CD4-positive, alpha-beta T cell (primary cell): ENCODE results near the gene COL28A1. TPM values are rescaled to one million over a fixed set of nuclear protein-coding genes. Genes with fewer than 3 reads are reported as not detected.

Source experiments
- ATAC-seq: fragments of 200-7000 bp; cut with Tn5 transposase; one replicate; pipeline ENCODE4 v1.10.0; 2022; ENCODE audit warnings: mild to moderate bottlenecking; ENCODE audit not compliant: poor library complexity
- CTCF ChIA-PET: fragments of 350-600 bp; sonication (Branson Sonifier 250); formaldehyde crosslinking; loops from one replicate; lab custom pipeline; 2021; ENCODE audit warnings: antibody characterized with exemption, inconsistent platforms; lab: Charles Lee
- POLR2A ChIA-PET: fragments of 350-600 bp; sonication (Branson Sonifier 250); formaldehyde crosslinking; loops from one replicate; lab custom pipeline; 2021; ENCODE audit warnings: antibody characterized with exemption, inconsistent platforms; lab: Charles Lee
- DNase-seq, 14 experiments: peaks; one replicate each; pipeline ENCODE4 v3.0.0-alpha.2; 2013 to 2020; ENCODE audit warnings: mixed read lengths in 2 of 14
- H3K27ac ChIP-seq, 2 donors: one replicate each; pipeline versions ENCODE4 v1.5.1 to v1.7.0; 2013; ENCODE audit warnings: low read length in 2 of 2, low read depth in 1 of 2, mild to moderate bottlenecking in 1 of 2
- H3K27me3 ChIP-seq, 2 experiments: 1 replicate in 1 of 2; 2 replicates in 1 of 2; pipeline versions ENCODE4 v1.6.1 to v1.7.0; 2013; ENCODE audit warnings: low read length in 2 of 2, control low read depth in 1 of 2, mild to moderate bottlenecking in 1 of 2, moderate library complexity in 1 of 2; ENCODE audit not compliant: insufficient read depth in 2 of 2, control insufficient read depth in 1 of 2
- H3K36me3 ChIP-seq: one replicate; pipeline ENCODE4 v1.6.1; 2013; ENCODE audit warnings: low read length, control low read depth; ENCODE audit not compliant: insufficient read depth
- H3K4me1 ChIP-seq: one replicate; pipeline ENCODE4 v1.6.1; 2013; ENCODE audit warnings: low read length, control low read depth; ENCODE audit not compliant: insufficient read depth
- H3K4me3 ChIP-seq: one replicate; pipeline ENCODE4 v1.5.1; 2013; ENCODE audit warnings: mild to moderate bottlenecking, low read length, moderate library complexity
- H3K9me3 ChIP-seq, 2 experiments: 1 replicate in 1 of 2; 2 replicates in 1 of 2; pipeline versions ENCODE4 v1.6.1 to v1.7.0; 2013; ENCODE audit warnings: low read length in 2 of 2, mild to moderate bottlenecking in 2 of 2, control low read depth in 1 of 2, moderate library complexity in 1 of 2; ENCODE audit not compliant: control insufficient read depth in 1 of 2, insufficient read depth in 1 of 2
- H3K27ac Mint-ChIP-seq: one replicate; pipeline ENCODE4 v1.8.0; 2020; ENCODE audit warnings: mixed read lengths
- H3K27me3 Mint-ChIP-seq: one replicate; pipeline ENCODE4 v1.8.0; 2021; ENCODE audit warnings: mixed read lengths
- H3K36me3 Mint-ChIP-seq: one replicate; pipeline ENCODE4 v1.8.0; 2021; ENCODE audit warnings: low read depth, mixed read lengths
- H3K4me1 Mint-ChIP-seq: one replicate; pipeline ENCODE4 v1.8.0; 2021; ENCODE audit warnings: low read depth, mixed read lengths
- H3K4me3 Mint-ChIP-seq: one replicate; pipeline ENCODE4 v1.8.0; 2020; ENCODE audit warnings: mild to moderate bottlenecking, mixed read lengths
- H3K9me3 Mint-ChIP-seq: one replicate; pipeline ENCODE4 v1.8.0; 2020; ENCODE audit warnings: mixed read lengths
- CTCF ChIP-seq: fragments of 200-600 bp; IDR thresholded peaks from one replicate; pipeline ENCODE4 v1.8.0; 2022; ENCODE audit warnings: antibody characterized with exemption, mild to moderate bottlenecking
- intact Hi-C, 2 experiments: fragments of 100-400 bp; cut with DNase I in 1 of 2; cut with micrococcal nuclease in 1 of 2; formaldehyde crosslinking; loops; one replicate each; pipeline versions ENCODE4 v1.15.1 to v1.9.0; 2023 to 2025; cut with DNase I, micrococcal nuclease
- total RNA-seq, 174 experiments: library from RNA in 2 of 174; stranded (reverse) in 2 of 174; gene quantifications; one replicate each; pipeline ENCODE4 v1.2.3 and lab custom pipeline; 2021 to 2026

COL28A1 gene
- total RNA-seq, 2 experiments from 2014 or later, result 0.22 TPM; not detected in 1

- intact Hi-C loops, result no loop called here
- DNase-seq, result no peak
Measured at GRCh38 chr7:7554021-7554432, 18.4 kb upstream of the COL28A1 start.

GRCh38 chr7:7553386-7553785 lies 17.7 kb upstream of the COL28A1 start:
- CTCF ChIA-PET, result interaction anchor here (1.8 kb wide), 1 partner anchor 450 kb away, joined by 5 read pairs; no protein-coding TSS in a partner anchor
- ATAC-seq (no peak), DNase-seq (no peak)
- intact Hi-C loops, result no loop called here
- Histone ChIP-seq H3K4me3 (no peak overlapping the region), H3K27ac (no peak overlapping the region), H3K9me3 (peaks cover 0 to 10% of the 10 kb centered on the region in 2 experiments), H3K4me1 (no peaks in the 10 kb centered on the region), H3K27me3 (no peaks in the 10 kb centered on the region), H3K36me3 (no peaks in the 10 kb centered on the region)
- no peak for TF ChIP-seq CTCF
- Mint-ChIP-seq H3K27me3 (no peaks in the 10 kb centered on the region), H3K4me1 (no peaks in the 10 kb centered on the region), H3K27ac (no peak overlapping the region), H3K9me3 (no peaks in the 10 kb centered on the region), H3K36me3 (no peaks in the 10 kb centered on the region), H3K4me3 (no peak overlapping the region)
- POLR2A ChIA-PET, result no interaction called here

More at GRCh38 chr7:7554021-7554432, 18.4 kb upstream of the COL28A1 start:
- Mint-ChIP-seq H3K36me3 (no peaks in the 10 kb centered on the region), H3K4me3 (no peak overlapping the region), H3K9me3 (peaks cover 6% of the 10 kb centered on the region), H3K27ac (no peak overlapping the region), H3K4me1 (no peaks in the 10 kb centered on the region), H3K27me3 (no peaks in the 10 kb centered on the region)
- no peaks in the 10 kb centered on the region for H3K27me3 ChIP-seq
- H3K4me1 ChIP-seq, result no peaks in the 10 kb centered on the region
- no peaks in the 10 kb centered on the region for H3K36me3 ChIP-seq
- POLR2A ChIA-PET, result no interaction called here
- TF ChIP-seq CTCF, result no peak
- CTCF ChIA-PET, result interaction anchor here (1.8 kb wide), 1 partner anchor 451 kb away, joined by 5 read pairs; no protein-coding TSS in a partner anchor
- no peak overlapping the region for H3K27ac ChIP-seq
- no peak for ATAC-seq
- peaks cover 0 to 10% of the 10 kb centered on the region in 2 experiments for H3K9me3 ChIP-seq
- no peak overlapping the region for H3K4me3 ChIP-seq

GRCh38 chr7:7552199-7552598 lies 16.5 kb upstream of the COL28A1 start:
- Histone ChIP-seq H3K36me3 (no peaks in the 10 kb centered on the region), H3K27ac (no peak overlapping the region), H3K9me3 (peaks cover 0 to 7% of the 10 kb centered on the region in 2 experiments), H3K4me1 (no peaks in the 10 kb centered on the region), H3K27me3 (no peaks in the 10 kb centered on the region), H3K4me3 (no peak overlapping the region)
- H3K27ac Mint-ChIP-seq, result no peak overlapping the region
- no peaks in the 10 kb centered on the region for H3K9me3 Mint-ChIP-seq
- H3K4me1 Mint-ChIP-seq, result no peaks in the 10 kb centered on the region
- ChIA-PET POLR2A (no interaction called here), CTCF (no interaction called here)
- DNase-seq (no peak), ATAC-seq (no peak)
- intact Hi-C loops, result no loop called here
- H3K36me3 Mint-ChIP-seq, result no peaks in the 10 kb centered on the region
- H3K4me3 Mint-ChIP-seq, result no peak overlapping the region
- H3K27me3 Mint-ChIP-seq, result no peaks in the 10 kb centered on the region
- no peak for TF ChIP-seq CTCF
